K562 (cell line): ENCODE measurements around the gene PPT2. TPM values are rescaled to one million over a fixed set of nuclear protein-coding genes. Genes with fewer than 3 reads are reported as not detected.

ENCODE experiments used
- CCNT2 ChIP-seq: IDR thresholded peaks from 2 replicates; pipeline ENCODE4 v1.6.1; 2011; ENCODE audit warnings: borderline replicate concordance, low read depth, mild to moderate bottlenecking, moderate library complexity, mixed read lengths, low read length; ENCODE audit not compliant: insufficient read length; ENCODE audit errors: extremely low read depth
- DNMT1 ChIP-seq: fragments of 450-650 bp; IDR thresholded peaks from 2 replicates; pipeline ENCODE4 v1.6.1; 2016; ENCODE audit warnings: antibody characterized with exemption, mild to moderate bottlenecking
- NCOR1 ChIP-seq: fragments of 450-650 bp; IDR thresholded peaks from 2 replicates; pipeline ENCODE4 v1.6.1; 2016; ENCODE audit warnings: mild to moderate bottlenecking, moderate library complexity
- NONO ChIP-seq, 2 experiments: fragments of 200-400 bp in 1 of 2; fragments of 450-650 bp in 1 of 2; formaldehyde crosslinking in 1 of 2; IDR thresholded peaks; 2 replicates each; pipeline ENCODE4 v1.6.1; 2017; ENCODE audit warnings: low read depth in 2 of 2, mild to moderate bottlenecking in 2 of 2, moderate library complexity in 2 of 2, low read length in 1 of 2
- TAL1 ChIP-seq: fragments of 450-650 bp; IDR thresholded peaks from 2 replicates; pipeline ENCODE4 v1.6.1; 2016; ENCODE audit warnings: mild to moderate bottlenecking
- TRIM24 ChIP-seq, 2 experiments: fragments of 450-650 bp; IDR thresholded peaks; 2 replicates each; pipeline ENCODE4 v1.6.1; 2016
- ZNF77 ChIP-seq: fragments of 250-450 bp; sonication (Bioruptor Pico); IDR thresholded peaks from 2 replicates; pipeline ENCODE4 v1.5.0; 2020
- polyA plus RNA-seq, 8 experiments: library from polyadenylated mRNA; depleted of rRNA in 4 of 8; stranded (reverse) in 5 of 8; unstranded in 3 of 8; fragments of >200 nt; fragmentation: Nextera tagmentation in 2 of 8; fragmentation: Illumina TruSeq in 1 of 8; extraction: Ambion mirVana in 2 of 8; extraction: Trizol in 1 of 8; gene quantifications; 2 replicates each; pipeline versions ENCODE4 v1.2.1 to v1.2.3, GENCODE V29; 2011 to 2014; ENCODE audit warnings: inconsistent platforms in 1 of 8, missing spikeins in 1 of 8
- total RNA-seq, 7 experiments: library from RNA; depleted of rRNA in 6 of 7; stranded (reverse); fragments of >200 nt in 6 of 7; fragmentation: Illumina TruSeq in 2 of 7; extraction: Trizol in 2 of 7; gene quantifications; 2 replicates each; pipeline versions ENCODE4 v1.2.1 to v1.2.3, GENCODE V29; 2011 to 2021; ENCODE audit warnings: low replicate concordance in 1 of 7
- TF ChIP-seq, protein P1 (sequence below), 3 experiments: fragments of 200-800 bp in 1 of 3; sonication (Bioruptor generic) in 1 of 3; sonication (generic) in 1 of 3; formaldehyde crosslinking in 1 of 3; IDR thresholded peaks; 2 replicates each; pipeline versions ENCODE4 v1.6.1 to v1.8.0; 2016 to 2022; ENCODE audit warnings: mild to moderate bottlenecking in 2 of 3, missing compliant biosample characterization in 2 of 3, missing genetic modification characterization in 2 of 3, missing genetic modification reagents in 1 of 3
- TF ChIP-seq, protein P2 (sequence below), 3 experiments: fragments of 200-800 bp in 1 of 3; fragments of 250-450 bp in 1 of 3; fragments of 450-650 bp in 1 of 3; sonication (Bioruptor Pico) in 1 of 3; sonication (Bioruptor generic) in 1 of 3; formaldehyde crosslinking in 1 of 3; IDR thresholded peaks; 2 replicates each; pipeline versions ENCODE4 v1.6.1 to v1.8.0; 2016 to 2022; ENCODE audit warnings: mild to moderate bottlenecking in 2 of 3, missing genetic modification characterization in 2 of 3, missing compliant biosample characterization in 1 of 3, moderate library complexity in 1 of 3
- TF ChIP-seq, protein P3 (sequence below): fragments of 200-600 bp; sonication (generic); IDR thresholded peaks from one replicate; pipeline ENCODE4 v1.6.1; 2012; ENCODE audit warnings: mild to moderate bottlenecking, low read depth, low read length, inconsistent platforms

PPT2 gene
- total and polyA plus RNA-seq, 9 of the 15 experiments (the other 6 are each of a cell fraction or from before 2014, with no cell fraction given) = 27.4 to 98.8 (median 69.9) TPM

DNA sequence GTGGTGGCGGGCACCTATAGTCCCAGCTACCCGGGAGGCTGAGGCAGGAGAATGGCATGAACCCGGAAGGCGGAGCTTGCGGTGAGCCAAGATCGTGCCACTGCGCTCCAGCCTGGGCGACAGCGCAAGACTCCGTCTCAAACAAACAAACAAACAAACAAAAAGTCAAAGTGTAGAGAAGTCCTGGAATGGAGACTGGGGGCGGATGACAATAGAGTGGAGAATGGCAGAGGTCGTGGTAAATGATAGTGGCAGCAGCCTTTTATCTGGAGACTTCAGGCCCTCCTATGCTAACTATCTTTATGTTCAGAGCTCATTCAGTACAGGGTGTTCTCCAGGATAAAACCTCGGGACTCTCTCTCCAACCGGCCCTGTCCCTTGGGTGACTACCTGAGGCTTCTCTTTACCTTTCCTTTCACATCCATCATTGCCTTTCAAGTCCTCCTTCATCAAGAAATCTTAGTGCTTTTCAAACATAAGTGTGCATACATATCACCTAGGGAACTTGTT lies 22.4 kb upstream of the PPT2 start (continued):
- TF ChIP-seq, protein P1, sequence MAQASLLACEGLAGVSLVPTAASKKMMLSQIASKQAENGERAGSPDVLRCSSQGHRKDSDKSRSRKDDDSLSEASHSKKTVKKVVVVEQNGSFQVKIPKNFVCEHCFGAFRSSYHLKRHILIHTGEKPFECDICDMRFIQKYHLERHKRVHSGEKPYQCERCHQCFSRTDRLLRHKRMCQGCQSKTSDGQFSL (CRISPR knock-in tag; IDR thresholded peaks at IDR 0.05) = no peak
- TF ChIP-seq, protein P1 (tag; IDR thresholded peaks at IDR 0.05) = peak in 1 of 2 experiments; percentile 4; a peak in 1 of 4 replicates
- TF ChIP-seq CCNT2 (peak; percentile 100), NCOR1 (peak; percentile 100), TRIM24 (IDR thresholded peaks at IDR 0.05) (peak; percentile 96), TAL1 (peak; percentile 100), DNMT1 (peak; percentile 88; the same call in 1 of the 2 replicates), NONO (IDR thresholded peaks at IDR 0.05; ENCODE audit: low read depth in 2 of 2, low read length in 1 of 2) (peak in 1 of 2 experiments; percentile 79; a peak in 2 of 4 replicates), ZNF77 (CRISPR knock-in tag) (no peak)
- TF ChIP-seq, protein P2, sequence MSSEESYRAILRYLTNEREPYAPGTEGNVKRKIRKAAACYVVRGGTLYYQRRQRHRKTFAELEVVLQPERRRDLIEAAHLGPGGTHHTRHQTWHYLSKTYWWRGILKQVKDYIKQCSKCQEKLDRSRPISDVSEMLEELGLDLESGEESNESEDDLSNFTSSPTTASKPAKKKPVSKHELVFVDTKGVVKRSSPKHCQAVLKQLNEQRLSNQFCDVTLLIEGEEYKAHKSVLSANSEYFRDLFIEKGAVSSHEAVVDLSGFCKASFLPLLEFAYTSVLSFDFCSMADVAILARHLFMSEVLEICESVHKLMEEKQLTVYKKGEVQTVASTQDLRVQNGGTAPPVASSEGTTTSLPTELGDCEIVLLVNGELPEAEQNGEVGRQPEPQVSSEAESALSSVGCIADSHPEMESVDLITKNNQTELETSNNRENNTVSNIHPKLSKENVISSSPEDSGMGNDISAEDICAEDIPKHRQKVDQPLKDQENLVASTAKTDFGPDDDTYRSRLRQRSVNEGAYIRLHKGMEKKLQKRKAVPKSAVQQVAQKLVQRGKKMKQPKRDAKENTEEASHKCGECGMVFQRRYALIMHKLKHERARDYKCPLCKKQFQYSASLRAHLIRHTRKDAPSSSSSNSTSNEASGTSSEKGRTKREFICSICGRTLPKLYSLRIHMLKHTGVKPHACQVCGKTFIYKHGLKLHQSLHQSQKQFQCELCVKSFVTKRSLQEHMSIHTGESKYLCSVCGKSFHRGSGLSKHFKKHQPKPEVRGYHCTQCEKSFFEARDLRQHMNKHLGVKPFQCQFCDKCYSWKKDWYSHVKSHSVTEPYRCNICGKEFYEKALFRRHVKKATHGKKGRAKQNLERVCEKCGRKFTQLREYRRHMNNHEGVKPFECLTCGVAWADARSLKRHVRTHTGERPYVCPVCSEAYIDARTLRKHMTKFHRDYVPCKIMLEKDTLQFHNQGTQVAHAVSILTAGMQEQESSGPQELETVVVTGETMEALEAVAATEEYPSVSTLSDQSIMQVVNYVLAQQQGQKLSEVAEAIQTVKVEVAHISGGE (CRISPR knock-in tag; IDR thresholded peaks at IDR 0.05) = peak in 1 of 3 experiments; percentile 87; a peak in 2 of 6 replicates
- TF ChIP-seq, protein P3, sequence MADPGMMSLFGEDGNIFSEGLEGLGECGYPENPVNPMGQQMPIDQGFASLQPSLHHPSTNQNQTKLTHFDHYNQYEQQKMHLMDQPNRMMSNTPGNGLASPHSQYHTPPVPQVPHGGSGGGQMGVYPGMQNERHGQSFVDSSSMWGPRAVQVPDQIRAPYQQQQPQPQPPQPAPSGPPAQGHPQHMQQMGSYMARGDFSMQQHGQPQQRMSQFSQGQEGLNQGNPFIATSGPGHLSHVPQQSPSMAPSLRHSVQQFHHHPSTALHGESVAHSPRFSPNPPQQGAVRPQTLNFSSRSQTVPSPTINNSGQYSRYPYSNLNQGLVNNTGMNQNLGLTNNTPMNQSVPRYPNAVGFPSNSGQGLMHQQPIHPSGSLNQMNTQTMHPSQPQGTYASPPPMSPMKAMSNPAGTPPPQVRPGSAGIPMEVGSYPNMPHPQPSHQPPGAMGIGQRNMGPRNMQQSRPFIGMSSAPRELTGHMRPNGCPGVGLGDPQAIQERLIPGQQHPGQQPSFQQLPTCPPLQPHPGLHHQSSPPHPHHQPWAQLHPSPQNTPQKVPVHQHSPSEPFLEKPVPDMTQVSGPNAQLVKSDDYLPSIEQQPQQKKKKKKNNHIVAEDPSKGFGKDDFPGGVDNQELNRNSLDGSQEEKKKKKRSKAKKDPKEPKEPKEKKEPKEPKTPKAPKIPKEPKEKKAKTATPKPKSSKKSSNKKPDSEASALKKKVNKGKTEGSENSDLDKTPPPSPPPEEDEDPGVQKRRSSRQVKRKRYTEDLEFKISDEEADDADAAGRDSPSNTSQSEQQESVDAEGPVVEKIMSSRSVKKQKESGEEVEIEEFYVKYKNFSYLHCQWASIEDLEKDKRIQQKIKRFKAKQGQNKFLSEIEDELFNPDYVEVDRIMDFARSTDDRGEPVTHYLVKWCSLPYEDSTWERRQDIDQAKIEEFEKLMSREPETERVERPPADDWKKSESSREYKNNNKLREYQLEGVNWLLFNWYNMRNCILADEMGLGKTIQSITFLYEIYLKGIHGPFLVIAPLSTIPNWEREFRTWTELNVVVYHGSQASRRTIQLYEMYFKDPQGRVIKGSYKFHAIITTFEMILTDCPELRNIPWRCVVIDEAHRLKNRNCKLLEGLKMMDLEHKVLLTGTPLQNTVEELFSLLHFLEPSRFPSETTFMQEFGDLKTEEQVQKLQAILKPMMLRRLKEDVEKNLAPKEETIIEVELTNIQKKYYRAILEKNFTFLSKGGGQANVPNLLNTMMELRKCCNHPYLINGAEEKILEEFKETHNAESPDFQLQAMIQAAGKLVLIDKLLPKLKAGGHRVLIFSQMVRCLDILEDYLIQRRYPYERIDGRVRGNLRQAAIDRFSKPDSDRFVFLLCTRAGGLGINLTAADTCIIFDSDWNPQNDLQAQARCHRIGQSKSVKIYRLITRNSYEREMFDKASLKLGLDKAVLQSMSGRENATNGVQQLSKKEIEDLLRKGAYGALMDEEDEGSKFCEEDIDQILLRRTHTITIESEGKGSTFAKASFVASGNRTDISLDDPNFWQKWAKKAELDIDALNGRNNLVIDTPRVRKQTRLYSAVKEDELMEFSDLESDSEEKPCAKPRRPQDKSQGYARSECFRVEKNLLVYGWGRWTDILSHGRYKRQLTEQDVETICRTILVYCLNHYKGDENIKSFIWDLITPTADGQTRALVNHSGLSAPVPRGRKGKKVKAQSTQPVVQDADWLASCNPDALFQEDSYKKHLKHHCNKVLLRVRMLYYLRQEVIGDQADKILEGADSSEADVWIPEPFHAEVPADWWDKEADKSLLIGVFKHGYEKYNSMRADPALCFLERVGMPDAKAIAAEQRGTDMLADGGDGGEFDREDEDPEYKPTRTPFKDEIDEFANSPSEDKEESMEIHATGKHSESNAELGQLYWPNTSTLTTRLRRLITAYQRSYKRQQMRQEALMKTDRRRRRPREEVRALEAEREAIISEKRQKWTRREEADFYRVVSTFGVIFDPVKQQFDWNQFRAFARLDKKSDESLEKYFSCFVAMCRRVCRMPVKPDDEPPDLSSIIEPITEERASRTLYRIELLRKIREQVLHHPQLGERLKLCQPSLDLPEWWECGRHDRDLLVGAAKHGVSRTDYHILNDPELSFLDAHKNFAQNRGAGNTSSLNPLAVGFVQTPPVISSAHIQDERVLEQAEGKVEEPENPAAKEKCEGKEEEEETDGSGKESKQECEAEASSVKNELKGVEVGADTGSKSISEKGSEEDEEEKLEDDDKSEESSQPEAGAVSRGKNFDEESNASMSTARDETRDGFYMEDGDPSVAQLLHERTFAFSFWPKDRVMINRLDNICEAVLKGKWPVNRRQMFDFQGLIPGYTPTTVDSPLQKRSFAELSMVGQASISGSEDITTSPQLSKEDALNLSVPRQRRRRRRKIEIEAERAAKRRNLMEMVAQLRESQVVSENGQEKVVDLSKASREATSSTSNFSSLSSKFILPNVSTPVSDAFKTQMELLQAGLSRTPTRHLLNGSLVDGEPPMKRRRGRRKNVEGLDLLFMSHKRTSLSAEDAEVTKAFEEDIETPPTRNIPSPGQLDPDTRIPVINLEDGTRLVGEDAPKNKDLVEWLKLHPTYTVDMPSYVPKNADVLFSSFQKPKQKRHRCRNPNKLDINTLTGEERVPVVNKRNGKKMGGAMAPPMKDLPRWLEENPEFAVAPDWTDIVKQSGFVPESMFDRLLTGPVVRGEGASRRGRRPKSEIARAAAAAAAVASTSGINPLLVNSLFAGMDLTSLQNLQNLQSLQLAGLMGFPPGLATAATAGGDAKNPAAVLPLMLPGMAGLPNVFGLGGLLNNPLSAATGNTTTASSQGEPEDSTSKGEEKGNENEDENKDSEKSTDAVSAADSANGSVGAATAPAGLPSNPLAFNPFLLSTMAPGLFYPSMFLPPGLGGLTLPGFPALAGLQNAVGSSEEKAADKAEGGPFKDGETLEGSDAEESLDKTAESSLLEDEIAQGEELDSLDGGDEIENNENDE = no peak
